GM19351 (cell line): ENCODE measurements around the gene SAMD4A.
"Not testable (repeated sequence)": the region's sequence is repeated elsewhere in the genome, so short reads cannot be mapped to it uniquely, and the experiment has no call there.

ENCODE experiments used
- ATAC-seq: cut with Tn5 transposase; IDR thresholded peaks from one replicate; pipeline ENCODE4 v1.9.1; 2021; ENCODE audit warnings: mild to moderate bottlenecking, moderate library complexity; ENCODE audit not compliant: unreplicated experiment

Gene SAMD4A

GRCh38 chr14:54594537-54594936, 27.6 kb downstream of the SAMD4A start:
- ATAC-seq = no peak

DNA sequence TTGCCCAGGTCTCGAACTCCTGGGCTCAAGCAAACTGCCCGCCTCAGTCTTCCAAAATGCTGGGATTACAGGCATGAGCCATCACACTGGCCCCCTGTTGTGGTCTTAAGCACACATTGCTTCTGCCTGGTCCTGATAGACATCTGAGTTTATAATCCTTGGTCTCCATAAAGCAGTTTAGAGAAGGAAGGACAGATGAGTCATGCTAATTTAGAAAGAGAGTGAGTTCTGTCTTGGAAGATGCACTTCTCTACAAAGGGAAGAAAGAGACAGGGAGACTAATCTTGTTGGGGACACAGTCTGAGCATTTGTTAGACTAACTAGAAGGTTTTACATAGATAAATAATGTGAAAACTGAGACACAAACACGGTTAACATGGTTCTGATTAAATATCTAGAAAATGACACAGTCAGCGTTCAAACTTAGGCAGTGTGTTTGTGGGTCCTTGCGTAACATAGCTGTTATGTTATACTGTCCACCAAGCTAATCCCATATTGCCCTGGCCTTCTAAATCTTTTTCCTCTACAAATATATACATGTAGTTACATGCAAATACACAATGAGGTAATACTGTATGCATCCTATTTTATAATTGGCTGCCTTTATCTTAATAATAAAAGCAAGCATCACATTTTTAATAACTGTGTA, 31.0 kb downstream of the SAMD4A start:
- ATAC-seq = no peak

DNA sequence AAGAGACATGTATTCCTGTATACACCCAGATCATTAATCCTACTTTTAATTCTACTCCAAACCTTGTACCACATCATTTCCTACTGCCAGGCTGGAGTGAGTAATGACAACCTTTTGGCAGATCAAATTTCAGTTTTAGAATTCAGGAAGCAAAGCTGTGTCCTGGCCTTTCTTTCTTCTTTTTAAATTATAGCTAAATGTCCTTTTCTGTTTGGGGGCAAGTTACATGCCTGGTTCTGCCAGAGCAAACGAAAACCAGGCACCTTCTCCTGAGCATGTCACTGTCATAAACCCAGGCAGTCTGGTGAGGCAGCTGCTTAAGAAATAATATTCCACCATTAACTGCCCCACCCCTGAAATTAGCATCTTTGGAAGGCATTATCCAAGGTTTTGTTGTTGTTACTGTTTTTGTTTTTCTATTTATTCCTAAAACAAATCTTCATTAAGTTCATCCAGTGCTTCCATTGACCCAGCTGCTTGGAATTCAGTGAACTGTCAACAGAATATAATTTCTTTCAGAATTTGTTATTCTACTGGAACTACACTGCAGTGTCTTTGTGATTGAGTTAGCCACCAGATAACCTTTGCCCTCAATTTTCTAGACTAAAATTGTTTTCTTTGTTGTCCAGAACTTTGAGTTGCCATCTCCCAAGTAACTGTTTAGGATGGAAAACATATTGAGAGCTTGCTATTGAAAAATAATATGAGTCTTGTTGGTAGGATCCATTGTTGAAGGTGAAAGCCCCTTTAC, 33.2 kb downstream of the SAMD4A start:
- ATAC-seq = no peak

GRCh38 chr14:54600717-54601109, 33.8 kb downstream of the SAMD4A start:
- ATAC-seq = no peak

GRCh38 chr14:54603362-54603761, 36.4 kb downstream of the SAMD4A start:
- no peak for ATAC-seq

DNA sequence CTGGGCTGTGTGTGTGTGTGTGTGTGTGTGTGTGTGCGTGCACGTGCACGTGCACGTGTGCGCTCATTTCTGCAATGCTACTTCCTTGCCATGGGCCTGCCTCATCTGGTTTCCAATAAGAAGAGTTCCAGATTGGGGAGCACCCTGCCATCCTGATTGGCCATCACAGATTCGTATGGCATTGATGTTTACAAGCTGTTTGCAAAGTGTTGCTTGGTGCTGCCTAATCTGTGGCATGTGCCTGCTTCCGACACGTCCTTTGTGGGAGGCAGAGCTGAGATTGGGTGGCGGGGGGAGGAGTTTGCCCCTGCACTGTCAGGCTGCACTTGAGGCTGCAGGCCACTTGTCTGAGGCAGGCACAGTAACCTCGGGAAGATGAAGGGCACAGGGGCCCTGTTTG, 39.2 kb downstream of the SAMD4A start:
- no peak for ATAC-seq

DNA sequence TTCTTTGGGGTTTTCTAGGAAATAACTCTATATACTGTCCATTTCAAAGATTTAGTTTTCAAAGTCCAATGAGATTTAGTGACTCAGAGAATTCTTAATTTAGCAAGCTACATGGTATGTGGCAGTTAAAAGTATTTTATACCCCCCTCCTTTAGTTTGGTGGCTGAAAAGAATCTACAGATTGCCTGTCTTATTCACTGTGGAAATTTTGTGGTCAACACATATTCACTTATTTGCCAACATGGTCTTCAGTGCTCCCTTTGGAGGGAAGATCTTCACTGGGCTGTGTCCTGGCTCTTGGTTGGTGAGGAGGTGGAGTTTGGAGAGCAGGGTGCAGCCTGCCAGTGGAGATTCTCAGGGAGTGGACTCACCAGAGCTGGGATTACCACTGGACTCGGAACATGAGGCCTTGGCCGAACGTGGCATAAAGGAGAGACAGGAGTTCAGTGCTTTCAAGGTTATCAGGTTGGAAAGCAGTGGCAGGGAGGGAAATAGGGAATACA, 39.8 kb downstream of the SAMD4A start:
- no peak for ATAC-seq

DNA sequence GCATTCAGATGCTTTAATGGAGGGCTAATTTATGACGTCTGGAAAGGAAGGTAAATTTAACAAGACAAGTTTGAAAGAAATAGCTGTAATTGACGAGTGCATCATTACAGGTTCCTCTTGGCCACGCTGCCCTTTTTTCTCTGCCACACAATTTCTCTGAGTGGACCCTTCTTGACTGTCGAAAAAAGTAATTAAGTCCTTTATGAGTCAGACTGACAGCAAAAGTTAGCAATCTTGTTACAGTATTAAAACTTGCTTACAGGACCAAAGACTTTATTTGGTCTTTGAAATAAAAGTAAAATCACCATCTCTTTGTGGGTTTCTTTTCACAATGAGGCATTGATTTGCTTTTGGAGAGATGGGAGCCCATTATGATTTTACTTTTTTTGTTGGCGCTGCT, 42.6 kb downstream of the SAMD4A start:
- no peak for ATAC-seq

GRCh38 chr14:54610051-54610977, 43.4 kb downstream of the SAMD4A start:
- no peak for ATAC-seq

DNA sequence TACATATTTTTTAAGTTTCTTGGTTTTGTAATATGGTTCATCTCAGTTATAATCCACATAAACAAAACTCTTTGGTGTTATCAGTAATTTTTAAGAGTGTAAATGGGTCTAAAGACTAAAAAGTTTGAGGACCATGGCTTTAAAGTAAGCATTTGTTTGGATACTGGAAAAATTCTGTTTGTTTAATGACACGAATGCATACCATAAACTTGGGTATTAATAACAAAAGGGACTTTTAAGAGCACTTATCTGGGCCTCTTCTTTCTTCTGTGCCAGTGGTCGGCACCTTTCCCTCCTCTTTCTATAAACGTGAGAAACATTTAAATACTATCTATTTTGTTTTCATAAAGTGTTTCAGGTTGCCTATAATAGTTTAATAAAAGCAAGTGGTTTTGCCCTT, 47.4 kb downstream of the SAMD4A start:
- no peak for ATAC-seq

DNA sequence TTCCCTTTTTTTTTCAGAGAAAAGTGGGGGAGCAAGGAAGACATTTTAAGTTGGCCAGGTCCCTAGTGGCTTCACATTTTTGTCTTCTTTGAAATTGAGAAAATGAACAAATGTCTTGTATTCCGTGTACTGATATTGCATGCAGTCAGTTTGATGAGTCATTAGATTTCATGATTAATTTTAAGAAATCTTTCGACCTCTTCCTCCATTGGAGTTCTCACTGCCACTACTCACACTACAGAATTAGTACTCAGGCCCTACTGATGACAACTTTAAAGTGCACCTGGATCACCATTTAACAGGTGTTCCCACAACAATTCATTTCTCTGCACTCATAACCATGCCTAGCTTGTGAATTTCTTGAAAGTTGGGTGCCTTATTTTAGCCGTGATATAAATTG, 50.5 kb downstream of the SAMD4A start:
- ATAC-seq = no peak

DNA sequence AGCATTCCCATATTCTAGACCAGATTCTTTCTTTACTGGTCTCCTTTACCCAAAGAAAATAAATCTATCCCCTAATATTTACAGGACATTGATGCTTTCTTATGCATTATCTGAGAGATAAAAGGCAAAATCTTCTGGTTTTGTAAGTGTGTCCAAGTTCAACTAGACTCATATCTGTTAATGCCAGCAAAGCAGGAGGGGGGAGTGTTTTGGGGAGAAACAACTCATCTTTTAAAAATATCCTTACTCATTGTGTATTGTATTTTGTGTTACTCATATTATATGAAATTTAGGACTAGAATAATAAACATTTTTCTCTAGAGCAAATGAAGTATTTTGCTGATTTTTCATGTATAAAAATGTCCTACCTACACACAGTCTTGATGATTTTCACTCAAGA, 54.8 kb downstream of the SAMD4A start:
- ATAC-seq = no peak

DNA sequence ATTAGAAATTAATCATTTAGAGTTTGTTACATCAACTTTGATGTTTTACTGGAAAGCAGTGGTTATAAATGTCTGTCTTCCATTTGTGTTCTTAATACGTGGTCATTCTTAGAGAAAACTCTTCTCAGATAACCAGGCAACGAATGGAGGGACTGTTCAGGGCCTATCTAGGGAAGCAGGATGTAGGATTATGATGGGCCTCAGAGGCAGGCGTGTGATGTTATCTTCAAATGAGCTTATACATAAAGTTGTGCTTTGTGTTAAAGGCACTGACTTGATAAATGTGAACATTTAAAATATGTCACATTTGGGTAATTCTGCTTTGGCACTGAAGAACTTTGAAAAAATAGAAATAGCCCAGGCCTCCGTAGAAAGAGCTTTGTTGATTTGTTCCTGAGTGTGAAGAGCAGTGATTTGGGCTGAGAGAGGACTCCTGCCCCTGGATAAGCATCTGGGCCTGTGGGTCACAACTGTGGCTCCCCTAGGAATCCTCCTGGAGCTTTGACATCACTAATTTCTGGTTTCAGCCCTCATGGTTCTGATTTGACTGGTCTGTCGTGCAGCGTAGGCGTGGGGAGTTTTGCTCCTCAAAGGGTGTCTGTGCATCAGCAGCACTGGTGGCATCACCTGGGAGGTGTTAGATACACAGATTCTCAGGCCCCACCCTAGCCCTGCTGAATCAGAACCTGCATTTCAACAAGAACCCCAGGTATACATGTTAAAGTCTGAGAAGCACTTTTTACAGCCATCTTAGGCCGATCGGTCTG, 55.4 kb downstream of the SAMD4A start:
- peak; percentile 96 for ATAC-seq

DNA sequence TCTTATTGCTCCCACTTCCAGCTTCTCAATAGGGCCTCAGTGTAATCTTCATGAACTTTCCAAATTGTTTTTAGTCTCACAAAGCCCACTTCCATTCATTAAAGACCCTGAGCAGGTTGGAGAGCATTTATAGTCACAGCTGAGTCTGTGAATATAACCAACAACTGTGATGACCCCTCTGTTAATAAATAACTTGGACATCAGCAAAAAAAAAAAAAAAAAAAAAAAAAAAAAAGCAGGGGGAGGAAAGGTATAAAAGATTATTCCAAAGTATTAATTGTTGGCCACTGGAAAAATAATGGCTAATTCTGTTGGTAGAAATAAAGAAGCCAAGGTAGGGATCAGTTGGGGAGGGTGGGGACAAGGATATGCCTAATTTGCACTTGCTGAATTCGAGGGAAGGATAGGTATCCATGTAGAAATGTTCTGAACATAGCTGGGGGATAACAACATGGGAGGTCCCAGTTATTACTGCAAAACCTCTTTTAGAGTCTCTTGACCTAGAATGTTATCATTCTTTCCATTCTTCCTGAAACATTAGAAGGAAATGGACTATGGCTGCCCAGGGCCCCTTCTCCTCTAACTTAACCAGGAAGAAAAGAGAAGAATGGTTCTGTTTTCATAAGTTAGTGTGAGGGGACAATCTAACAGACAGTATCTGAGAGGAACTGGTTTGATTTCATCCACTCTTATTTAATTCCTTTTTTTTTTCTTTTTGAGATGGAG, 56.5 kb downstream of the SAMD4A start:
- no peak for ATAC-seq

- ATAC-seq = not testable (repeated sequence)
These were observed 57.1 kb downstream of the SAMD4A start for GRCh38 chr14:54624005-54624358.

DNA sequence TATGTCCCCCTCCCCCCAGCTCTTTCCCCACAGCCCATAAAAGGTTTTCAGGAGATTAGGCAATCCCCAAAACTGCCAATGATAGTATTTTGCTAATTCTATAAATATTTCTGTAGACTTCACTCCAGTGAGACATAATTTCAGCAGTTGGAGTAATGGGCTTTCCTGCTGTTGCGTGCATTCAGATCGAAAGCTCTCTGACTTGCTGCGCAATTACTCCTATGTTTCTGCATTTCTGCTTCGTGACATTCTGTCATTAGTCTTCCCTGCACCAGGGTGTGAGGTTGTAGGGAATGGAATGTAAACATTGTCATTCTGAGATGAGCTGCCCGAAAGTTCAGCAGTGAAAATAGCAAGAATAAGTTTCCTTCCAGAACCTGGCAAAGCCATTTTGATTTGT, 58.2 kb downstream of the SAMD4A start:
- no peak for ATAC-seq

- ATAC-seq = no peak
These were observed 60.3 kb downstream of the SAMD4A start for GRCh38 chr14:54627219-54627539.

DNA sequence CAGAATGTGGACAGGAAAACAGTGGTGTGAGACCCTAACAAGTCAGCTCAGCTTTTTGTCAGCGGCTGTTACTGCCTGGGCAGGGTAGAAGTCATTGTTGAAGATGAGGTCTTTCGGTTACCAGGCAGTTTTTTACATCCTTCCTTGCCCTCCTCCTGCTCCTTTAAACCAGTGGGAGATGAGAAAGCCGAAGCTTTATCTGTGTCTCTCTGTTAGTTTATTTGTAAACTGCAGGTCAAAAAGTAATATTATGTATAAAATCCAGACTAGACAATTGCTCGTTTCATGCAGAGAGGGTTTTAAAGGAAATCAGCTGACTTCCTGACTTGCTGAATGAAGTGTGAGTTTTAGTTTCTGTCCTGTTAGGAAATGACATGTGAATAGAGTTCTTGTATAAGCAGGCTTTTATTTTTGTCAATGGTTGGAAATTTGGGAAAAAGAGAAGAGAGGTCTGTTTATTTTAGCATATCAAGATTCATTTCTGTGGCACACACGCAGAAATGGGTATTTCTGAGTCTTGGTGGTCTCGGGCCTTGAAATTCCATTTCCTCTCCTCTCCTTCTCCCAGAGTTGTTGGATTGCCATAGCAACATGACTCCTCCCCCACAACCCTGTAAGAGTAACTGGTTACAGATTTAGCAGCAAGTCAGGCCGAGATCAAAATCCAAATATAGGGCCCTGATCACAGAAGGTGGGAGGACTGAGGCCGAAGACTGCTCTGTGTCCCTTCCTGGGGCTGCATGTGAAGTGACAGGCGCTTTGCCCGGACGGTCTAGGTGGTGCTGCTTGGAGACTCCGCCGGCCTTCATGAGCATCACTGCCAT, 60.8 kb downstream of the SAMD4A start:
- peak; percentile 71 for ATAC-seq

DNA sequence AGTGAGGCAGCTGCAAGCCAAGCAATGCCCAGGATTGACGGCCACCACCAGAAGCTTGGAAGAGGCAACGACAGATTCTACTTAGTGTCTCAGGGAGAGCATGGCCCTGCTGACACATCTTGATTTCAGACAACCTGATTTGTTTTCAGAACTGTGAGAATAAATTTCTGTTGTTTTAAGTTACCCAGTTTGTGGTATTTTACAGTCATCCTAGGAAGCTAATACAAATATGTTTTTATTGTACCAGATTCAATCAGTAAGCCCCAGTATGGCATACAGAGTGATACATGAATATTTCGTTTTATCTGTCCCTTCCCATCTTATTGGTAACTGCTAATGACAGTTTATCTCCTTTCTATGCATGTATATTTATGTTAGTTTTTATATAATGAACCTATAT, 62.3 kb downstream of the SAMD4A start:
- ATAC-seq = no peak
